GM19240 (cell line): Measurements from ENCODE around the gene CBL.

ENCODE experiments used
- DNase-seq: peaks from one replicate; pipeline ENCODE4 v3.0.0; 2011; ENCODE audit warnings: low spot score; ENCODE audit not compliant: insufficient read length

CBL gene

DNA sequence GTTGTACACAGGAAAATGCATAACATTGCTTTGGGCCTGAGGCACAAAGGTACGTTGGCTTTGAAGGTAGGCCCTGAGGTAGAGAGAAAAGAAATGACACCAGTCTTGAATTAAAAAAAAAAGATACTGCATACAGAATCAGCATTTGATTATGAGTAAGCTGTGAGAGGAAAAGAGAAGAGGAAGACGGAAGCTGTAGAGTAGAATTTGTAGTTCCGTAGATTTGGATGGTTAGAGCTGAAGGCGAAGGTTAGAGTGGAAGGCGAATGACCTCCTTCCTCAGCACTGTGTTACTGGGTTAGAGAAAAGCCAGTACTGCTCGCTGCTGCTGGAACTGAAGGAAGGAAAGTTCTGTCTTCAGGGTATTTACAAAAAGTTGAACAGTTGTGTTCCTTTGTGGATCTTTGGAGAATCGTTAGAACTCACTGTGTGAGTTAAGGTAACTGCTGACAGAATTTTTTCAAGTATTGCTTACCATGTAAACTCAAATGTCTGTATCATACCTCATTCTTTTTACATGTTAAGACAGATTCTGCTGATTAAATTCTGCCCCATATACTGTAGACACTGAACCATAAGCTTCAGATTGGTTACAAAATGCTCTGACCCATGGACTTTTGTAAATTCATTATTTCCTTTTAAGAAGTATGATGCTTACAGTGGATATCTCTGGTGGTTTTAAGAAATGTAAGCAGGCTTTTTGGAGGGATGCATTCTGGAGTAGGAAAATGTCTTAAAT is 60.5 kb downstream of the CBL start:
- no peak for DNase-seq

DNA sequence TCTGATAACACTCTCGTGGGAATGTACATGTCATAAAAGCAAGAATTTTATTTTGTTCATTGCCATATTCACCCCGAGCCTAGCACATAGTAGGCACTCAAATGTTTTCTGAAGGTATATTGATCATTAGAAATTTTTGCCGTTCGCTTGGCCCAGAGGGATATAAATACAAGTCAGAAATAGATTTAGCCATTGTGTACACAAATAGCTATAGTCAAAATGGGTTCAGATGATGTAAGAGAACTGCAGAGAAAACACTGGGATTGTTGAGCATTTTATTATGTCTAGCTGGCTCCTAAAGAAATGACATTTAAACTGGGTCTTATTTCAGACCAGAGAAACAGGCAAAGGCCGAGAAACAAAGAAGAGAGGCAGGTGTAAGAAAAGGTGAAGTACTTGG is 61.5 kb downstream of the CBL start:
- DNase-seq = no peak

DNA sequence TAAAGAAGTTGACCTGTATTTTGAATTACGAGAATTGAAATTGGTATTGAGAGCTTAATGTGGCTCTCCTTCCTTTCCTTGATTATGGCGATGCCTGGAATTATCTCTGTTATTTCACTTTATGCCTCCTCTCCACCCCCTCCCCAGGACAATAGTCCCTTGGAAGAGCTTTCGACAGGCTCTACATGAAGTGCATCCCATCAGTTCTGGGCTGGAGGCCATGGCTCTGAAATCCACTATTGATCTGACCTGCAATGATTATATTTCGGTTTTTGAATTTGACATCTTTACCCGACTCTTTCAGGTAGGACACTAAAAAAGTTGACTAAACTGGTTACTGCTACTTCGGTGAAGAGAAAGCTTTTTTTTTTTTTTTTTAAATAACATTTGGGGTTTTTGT is 67.6 kb downstream of the CBL start:
- DNase-seq = no peak

DNA sequence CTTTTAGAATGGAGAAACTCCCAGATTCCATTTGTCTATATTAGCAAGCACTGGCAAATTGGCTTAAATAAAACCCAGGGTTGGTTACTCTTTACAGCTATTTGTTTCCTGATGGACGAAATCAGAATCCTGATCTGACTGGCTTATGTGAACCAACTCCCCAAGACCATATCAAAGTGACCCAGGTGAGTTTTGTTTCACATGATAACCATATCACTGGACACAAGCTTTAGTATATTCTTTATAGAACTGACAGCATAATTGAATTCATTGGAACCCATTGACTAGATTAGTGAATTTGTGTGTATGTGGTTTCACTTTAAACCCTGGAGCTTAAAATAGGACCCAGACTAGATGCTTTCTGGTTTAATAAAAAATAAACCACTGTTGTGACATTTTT is 71.5 kb downstream of the CBL start:
- DNase-seq = no peak

DNA sequence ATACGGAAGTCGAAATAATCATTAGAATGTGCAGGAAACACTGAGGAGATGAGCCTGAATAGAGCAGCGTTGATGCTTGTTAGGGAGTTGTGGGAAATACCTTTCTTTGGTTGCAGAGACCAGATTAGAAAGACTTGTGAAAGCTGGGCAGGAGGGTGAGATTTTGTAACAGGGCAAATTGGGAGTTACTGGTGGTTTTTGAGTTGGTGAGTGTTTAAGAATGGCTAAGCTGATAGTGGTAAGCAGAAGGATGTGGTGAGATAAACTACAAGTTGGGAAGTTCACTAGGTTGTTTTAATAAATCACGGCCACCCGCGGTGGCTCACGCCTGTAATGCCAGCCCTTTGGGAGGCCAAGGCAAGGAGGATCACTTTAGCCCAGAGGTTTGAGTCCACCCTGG is 76.4 kb downstream of the CBL start:
- no peak for DNase-seq

DNA sequence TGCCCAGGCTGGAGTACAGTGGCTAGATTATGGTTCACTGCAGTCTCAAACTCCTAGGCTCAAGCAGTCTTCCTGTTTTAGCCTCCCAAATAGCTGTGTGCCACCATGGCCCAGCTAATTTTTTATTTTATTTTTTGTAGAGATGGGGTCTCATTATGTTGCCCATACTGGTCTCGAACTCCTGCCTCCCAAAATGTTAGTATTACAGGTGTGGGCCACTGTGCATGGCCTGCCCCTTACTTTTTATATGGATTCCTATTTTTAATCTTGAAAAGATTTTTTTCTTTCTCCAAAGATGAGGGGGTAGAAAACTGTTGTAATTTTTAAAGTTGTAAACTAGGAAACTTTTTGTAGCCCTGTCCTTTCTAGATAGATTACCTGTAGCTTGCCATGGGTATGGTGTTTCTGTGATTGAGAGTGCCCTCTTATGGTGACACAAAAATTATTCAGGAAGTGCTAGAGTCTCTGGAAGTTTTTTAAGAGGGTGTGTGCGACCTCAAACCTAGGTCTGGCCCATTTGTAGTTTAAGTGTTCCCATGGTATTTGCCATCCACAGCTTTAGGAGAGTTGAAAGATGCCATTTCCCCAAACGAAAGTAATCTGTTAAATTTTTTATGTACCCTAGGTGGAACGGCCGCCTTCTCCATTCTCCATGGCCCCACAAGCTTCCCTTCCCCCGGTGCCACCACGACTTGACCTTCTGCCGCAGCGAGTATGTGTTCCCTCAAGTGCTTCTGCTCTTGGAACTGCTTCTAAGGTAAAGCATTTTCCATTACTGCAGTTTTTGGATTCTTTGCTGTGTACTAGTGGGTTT is 78.4 kb downstream of the CBL start:
- peak; percentile 29 for DNase-seq

DNA sequence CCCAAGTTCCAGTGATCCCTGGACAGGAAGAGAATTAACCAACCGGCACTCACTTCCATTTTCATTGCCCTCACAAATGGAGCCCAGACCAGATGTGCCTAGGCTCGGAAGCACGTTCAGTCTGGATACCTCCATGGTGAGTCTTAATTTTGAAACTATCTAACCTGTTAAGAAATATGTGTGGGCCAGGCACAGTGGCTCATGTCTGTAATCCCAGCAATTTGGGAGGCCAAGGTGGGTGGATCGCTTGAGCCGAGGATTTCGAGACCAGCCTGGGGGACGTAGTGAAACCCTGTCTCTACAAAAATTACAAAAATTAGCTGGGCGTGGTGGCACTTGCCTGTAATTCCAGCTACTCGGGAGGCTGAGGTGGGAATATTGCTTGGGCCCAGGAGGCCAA is 79.3 kb downstream of the CBL start:
- no peak for DNase-seq

DNA sequence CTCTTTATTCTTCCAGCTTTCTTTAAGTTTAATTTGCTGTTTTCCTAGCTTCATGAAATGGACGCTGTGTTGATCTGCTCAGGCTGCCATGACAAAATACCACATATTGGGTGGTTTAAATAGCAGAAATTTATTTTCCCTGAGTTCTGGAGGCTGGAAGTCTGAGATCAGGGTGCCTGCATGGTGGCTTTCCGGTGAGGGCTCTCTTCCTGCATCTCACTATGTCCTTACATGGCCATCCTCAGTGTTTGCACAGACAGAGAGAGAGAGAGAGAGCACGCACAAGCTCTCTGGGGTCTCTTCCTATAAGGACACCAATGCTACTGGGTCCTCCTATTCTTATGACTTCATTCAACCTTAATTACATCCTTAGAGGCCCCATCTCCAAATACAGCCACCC is 82.1 kb downstream of the CBL start:
- no peak for DNase-seq

DNA sequence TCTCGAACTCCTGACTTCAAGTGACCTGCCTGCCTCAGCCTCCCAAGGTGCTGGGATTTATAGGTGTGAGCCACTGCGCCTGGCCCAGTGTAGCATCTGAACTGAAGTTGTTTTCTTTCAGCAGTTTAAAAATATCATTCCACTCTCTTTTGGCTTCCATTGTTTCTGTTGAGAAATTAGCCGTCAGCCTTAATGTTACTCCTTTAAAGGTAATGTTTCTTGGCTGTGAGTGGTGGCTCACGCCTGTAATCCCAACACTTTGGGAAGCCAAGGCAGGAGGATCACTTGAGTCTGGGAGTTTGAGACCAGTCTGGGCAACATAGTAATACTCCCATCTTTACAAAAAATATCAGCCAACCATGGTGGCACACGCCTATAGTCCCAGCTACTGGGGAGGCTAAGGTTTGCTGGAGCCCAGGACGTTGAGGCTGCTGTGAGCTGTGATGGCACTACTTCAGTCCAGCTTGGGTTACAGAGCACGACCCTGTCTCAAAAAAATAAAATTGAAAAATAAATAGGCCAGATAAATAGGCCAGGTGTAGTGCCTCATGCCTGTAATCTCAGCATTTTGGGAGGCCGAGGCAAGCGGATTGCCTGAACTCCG is 84.9 kb downstream of the CBL start:
- DNase-seq = no peak

DNA sequence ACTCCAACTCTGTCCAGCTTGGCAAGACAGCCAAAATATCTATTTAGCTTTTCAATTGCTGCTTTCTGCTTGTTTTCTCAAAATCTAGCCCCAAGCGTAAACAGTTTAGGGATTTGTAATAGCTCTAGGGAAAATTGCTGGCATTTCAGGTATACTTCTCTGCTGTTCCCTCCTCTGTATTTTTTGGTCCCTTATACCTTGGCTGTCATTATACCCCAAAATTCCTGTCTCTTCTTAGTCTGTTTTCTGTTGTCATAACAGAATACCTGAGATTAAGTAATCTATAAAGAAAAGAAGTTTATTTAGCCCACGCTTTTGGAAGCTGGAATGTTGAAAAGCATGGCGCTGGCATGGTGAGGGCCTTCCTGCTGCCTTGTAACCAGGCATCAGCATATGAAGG is 87.3 kb downstream of the CBL start:
- DNase-seq = no peak

DNA sequence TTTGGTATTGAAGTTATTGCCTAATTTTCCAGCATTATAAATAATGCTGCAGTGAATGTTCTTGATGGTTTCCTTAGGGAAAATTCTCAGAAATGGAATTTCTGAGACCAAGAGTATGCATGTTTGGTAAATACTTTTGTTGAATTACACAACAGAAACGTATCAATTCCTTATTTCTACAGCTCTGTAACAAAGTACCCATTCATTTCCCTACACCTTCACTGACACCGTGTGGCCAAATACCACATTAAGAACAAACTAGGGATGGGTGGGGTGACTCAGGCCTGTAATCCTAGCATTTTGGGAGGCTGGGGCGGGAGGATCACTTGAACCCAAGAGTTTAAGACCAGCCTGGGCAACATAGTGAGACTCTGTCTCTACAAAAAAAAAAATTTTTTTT is 89.0 kb downstream of the CBL start:
- no peak for DNase-seq

DNA sequence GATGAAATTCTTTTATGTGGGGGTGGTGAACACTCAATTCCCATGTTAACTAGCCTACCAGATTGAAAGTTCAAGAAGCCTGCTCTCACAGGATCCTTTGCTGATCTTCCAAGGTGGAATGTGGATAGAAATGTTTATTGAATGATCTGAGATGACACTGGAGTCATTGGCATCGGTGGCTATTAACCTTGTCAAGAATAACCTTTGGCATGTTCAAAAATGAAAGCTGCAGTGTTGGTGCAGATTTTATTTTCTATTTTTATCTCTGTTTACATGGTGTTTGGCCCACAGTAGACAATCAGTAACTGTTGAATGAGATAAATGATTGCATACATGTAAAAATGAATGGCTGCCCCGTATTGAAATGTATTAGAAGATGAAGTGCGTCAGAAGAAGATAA is 91.8 kb downstream of the CBL start:
- no peak for DNase-seq

DNA sequence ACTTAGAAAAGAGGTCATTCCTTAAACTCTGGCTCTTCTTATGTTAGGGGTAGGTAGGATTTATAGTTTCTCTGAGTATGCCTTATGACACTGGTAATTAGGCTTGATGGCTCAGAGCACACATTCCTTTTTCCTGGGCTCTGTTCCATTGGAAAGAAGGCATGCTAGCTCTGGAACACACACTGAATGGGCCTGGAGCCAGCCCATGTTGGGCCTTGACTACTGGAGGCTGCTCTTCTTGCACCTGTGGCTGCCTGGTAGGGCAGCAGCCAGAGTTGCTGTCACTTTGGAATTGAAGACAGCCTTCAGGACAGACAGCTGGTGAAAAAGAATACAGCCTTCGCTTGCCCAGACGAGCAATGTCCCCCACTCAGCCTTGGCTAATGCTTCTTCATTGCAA is 92.6 kb downstream of the CBL start:
- no peak for DNase-seq

DNA sequence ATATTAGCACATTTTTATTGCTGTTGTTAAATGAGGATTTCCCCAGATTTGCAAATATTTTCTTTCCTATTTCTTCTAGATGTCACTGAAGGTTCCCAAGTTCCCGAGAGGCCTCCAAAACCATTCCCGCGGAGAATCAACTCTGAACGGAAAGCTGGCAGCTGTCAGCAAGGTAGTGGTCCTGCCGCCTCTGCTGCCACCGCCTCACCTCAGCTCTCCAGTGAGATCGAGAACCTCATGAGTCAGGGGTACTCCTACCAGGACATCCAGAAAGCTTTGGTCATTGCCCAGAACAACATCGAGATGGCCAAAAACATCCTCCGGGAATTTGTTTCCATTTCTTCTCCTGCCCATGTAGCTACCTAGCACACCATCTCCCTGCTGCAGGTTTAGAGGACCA is 93.3 kb downstream of the CBL start:
- DNase-seq = no peak

DNA sequence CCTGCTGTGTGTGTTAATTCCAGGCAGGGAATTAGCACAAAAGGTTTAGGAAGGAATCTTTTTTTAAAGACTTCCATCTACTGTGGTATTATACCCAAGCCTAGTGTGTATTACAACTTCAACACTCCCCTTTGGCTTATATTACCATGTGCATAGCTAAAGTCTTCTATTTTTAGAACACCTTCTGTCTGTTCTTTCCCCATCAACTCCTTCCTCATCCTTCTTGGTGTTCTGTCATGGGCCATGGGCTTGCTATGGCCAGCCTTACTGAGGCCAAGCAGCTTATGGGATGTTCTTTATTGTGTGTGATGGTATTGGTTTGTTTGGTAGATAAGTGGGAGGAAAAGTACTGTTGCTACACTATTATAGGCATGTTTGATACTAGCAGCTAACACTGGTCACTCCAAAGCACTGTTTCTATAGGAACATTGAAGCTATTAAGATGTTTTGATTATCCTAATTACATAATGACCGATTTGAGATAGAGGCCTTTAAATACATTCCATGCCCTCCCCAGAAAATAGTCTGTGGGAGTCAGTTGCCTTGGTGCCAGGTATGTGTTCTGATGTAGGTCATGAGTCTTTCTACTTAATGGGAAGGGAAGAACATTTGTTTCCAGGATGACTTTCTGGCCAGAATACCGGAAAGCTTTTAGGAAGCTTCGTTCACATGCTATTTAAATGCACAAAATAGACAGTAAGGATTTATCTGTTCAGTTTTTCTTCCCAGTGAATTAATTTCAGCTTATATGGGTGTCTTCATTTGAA is 94.2 kb downstream of the CBL start:
- no peak for DNase-seq

DNA sequence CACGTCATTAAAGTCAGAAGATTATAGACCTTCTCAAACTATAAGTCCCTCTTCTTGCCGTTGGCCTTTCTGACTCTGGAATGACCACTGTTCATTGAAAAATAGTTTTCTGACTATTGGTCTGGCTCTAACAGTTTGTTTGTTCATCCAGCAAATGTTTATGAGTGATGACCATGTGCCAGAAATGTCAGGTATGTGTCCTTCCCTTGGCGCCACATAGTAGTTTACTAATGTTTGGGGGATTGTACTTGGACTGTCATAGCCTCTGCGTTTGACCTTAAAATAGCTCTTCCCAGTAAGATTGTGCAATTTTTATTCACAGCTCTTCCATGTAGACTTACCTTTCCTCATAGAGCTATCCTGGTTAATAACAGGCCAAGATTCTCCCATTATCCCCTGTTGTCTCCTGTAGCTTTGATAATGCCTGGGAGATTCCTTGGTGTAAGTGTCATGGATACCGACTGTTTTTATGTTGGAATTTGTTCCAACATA is 97.1 kb downstream of the CBL start:
- no peak for DNase-seq

DNA sequence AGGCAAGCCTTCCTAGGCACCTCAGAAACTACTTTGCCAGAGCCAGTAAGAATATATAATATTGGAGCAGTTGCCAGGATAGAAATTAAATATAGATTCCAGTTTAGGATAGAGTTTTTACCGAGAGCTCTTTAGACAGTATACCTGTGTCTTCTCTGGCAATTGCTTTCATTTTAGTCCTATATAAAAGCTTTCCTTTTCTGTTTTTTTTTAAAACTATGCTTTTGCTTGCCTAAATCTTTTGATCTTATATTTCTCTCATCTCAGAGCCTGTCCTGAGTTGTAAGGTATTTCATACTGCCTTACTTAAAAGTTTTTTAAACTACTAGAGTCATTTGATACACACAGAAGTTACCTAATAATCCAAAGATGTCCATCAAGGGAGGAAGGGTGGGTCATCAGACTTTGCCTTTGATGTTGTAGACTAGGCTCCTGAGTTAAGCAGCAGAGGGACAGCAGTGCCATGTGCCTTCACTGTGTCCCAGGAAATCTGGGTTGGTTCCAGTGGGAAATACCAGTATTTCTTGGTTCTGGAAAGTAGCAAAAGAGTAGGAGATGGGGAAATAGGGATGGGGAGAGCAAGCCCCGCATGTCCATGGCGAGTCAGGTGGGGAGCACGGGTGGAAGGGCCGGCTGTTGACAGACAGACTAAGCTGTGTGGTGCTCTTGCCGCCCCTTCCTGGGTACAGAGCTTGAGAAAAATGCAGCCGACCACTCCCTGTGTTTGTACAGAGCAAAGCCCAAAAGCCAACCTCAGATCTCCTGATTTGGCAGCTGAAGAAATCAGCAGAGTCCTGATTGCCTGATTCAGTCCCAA is 99.6 kb downstream of the CBL start:
- no peak for DNase-seq

DNA sequence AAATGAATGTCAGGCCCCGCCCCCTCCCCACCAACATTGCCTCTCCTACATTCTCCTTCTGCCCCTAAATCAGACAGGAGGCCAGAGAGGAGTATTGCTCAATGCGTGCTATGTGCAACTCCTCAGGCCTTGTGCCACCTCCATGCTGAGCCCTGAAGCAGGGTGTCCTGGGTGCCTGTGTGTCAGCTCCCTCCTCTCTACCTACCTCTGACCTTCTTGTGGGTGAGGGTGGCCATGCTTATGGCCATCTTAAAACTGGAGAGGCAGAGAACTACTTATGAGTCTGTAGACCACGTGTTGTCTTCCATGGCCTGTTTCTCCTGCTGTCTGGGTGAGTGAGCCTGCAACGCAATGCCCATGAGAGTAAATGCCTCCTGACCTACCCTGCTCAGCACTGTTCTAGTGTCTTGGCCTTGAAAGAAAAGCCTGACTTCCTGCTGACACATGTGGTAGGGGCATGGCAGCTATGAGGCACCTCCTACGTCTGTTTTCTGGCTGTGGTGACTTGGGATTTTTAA is 100.3 kb downstream of the CBL start:
- no peak for DNase-seq

DNA sequence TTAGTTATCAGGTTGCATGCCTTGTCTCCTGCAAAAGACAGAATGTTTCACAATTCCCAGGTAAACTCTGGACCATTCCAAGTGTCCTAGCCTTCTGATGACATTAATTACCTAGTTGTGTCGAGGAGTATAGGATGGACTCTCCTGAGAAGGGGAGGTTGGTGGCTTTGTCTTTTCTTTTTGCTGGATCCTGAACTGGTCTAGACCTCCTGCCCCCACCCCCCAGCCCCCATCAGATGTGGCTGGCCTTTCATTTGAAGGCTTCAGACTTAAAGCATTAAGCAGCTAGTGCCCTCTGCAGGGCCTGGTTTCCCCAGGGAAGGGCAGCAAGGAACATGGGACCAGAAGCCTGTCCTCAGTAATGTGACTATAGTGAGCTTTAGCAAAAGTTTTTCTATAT is 101.1 kb downstream of the CBL start:
- no peak for DNase-seq

DNA sequence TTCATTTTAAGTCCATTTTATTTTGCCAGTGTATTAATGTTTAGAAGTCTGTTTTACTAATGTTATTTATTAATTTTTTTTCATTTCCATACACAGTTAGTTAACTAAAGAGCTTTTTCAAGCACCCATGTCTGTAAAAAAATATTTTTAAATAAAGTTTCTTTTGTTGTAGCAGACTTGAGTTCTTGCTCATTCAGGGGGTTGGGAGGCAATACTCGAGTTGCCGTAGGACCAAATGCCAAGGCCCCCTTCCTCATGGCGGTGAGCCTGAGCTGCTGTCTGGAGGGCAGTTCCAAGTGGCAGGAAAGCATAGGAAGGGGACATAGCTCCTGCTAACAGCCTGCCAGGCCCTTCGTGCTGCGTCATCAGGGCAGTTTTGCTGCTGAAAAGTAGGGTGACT is 101.8 kb downstream of the CBL start:
- no peak for DNase-seq

DNA sequence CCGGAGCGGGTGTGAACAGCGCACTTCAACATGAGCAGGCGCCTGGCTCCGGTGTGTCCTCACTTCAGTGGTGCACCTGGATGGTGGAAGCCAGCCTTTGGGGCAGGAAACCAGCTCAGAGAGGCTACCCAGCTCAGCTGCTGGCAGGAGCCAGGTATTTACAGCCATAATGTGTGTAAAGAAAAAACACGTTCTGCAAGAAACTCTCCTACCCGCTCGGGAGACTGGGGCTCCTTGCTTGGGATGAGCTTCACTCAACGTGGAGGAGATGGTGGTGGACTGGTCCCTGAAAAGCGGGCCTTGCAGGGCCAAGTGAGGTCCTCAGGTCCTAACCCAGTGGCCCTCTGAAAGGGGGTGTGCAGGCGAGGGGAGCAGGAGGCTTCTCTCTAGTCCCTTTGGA is 103.3 kb downstream of the CBL start:
- DNase-seq = no peak
